ENCODE data around the gene CEP85L.
A peak's percentile ranks its signal among the peaks of the same experiment; 100 is the strongest.
"Not testable (repeated sequence)": the region's sequence is repeated elsewhere in the genome, so short reads cannot be mapped to it uniquely, and the experiment has no call there.

The CEP85L gene

DNA sequence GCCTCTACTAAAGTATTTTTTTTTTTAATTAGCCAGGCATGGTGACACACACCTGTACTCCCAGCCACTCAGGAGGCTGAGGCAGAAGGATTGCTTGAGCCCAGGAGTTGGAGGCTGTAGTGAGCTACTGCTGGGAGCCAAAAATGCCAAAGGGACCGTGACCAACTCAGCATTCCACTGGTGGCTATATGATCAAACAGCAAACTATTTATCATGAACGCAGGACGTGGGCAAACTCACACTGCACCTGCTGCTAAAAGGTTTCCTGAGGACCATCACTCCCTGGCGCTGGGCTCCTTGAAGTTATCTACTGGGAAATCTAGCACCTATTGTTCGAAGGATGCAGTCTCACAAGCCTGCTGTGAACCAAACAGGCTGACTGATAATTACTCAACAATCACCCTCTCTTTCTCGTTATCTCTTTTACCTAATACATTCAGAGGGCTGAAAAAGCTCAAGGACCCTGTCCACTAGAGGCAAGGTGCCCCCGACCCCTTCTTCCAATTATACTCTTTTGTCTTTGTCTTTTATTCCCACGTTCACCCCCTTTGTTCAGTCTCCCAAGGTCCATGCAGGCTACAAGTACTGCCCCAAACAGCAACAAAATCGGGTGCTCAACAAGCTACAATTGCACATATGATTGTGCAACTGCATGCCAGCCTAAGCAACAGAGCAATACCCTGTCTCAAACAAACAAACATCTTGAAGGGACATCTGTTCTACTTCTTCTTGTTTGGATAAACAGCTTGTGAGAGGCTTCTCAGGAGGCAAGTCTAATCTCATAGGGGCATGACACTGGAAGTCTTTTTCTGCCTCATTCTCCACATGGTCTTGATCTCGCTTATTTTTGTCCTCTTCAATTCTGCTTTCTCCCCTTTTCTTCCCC is 151.0 kb downstream of the CEP85L start:
- no peak for DNase-seq (ENCODE audit: low read depth in 2 of 2)

GRCh38 chr6:118495485-118496280 is 155.7 kb downstream of the CEP85L start:
- peak; percentile 21 to 23 for DNase-seq (ENCODE audit: low read depth in 2 of 2)

GRCh38 chr6:118494091-118494490 is 157.3 kb downstream of the CEP85L start:
- peak; percentile 30 to 41 for DNase-seq (ENCODE audit: low read depth in 2 of 2)

- DNase-seq (ENCODE audit: low read depth in 2 of 2), result no peak
Measured at GRCh38 chr6:118489990-118490389, 161.4 kb downstream of the CEP85L start.

- DNase-seq (ENCODE audit: low read depth in 2 of 2), result no peak
Measured at GRCh38 chr6:118488631-118489030, 162.8 kb downstream of the CEP85L start.

- no peak for DNase-seq (ENCODE audit: low read depth in 2 of 2)
Measured at GRCh38 chr6:118485601-118486550, 165.5 kb downstream of the CEP85L start.

DNA sequence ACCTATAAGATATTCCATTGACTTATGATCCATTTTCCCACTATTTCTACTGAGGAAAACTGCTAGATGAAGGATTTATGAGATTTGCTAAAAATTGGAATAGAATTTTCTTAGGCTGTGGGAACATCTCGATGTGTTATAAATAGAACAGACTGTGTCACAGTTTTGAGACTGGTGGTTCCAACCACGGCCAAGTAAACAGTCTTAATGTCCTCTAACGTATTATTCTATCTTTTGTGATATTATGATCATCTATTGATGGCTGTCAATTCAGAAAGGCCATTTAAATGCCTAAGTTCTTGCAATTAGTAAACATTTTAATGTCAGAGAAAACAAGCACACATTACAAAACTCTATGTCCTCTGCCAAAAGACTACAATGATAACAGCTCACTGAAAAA is 174.8 kb downstream of the CEP85L start:
- no peak for DNase-seq (ENCODE audit: low read depth in 2 of 2)

DNA sequence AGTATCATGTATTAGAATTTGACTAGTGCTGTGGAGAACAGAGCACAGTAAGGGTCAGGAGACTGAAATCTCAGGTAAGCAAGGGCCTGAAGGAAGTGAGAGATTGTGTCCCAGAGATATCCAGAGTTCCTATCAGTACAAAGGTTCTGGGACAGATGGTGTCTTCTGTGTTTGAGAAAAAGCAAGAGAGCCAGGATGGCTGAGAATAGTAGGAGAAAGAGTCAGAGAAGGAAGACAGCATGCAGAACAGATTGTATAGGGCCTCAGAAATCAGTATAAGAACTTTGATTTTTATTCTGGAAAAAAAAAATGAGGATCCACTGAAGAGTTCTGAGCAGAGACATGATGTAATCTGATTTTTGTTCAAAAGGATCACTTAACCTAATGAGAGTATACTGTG is 178.1 kb downstream of the CEP85L start:
- DNase-seq (ENCODE audit: low read depth in 2 of 2), result no peak

DNA sequence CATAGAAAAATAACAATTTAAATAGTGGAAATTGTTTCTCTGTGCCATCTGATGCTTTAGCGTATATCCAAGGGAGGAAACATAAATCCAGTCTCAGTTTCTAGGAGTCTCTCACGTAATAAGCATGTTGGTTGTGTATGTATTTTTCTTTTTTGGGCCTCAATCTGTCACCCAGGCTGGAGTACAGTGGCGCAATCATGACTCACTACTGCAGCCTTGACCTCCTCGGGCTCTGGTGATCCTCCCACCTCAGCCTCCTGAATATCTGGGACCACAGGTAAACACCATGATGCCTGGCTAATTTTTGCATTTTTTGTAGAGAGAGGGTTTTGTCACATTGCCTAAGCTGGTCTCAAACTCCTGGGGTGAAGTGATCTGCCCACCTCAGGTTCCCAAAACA is 181.9 kb downstream of the CEP85L start:
- DNase-seq (ENCODE audit: low read depth in 2 of 2), result no peak

DNA sequence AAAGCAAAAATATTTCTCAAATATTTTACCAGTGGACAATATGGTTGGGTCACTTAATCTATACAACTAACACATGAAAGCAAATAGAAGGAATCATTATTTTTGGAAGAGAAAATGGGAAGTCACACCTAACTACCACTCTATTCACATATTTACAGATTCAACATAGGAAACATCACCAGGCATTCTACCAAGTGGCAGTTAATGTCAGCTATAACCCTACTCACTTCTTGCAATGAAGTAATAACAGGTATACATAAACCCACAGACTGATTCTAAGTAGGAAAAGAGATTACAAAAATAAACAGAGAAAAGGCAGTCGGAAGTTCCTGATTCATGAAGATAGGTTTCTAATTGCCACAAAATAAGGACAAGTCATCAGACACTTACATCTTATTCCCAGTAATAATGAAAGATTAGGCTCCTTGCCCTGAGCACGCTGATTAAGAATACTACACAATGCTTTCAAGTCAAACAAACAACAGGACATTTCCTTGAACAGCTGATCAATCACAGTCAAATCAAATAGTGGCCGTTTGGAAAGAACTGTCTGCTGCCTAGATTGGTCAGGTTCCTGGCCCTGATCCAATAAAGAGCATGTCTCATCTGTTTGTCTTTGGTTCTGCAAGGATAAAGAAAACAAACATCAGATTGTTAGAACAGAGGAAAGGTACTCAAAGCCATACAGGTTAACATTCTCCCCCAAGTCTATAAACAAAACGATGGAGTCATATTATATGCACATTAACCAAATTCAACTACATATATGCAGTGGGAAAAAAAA is 182.5 kb downstream of the CEP85L start:
- DNase-seq (ENCODE audit: low read depth in 2 of 2), result no peak

GRCh38 chr6:118467181-118467580 is 184.2 kb downstream of the CEP85L start:
- DNase-seq (ENCODE audit: low read depth in 2 of 2), result no peak

DNA sequence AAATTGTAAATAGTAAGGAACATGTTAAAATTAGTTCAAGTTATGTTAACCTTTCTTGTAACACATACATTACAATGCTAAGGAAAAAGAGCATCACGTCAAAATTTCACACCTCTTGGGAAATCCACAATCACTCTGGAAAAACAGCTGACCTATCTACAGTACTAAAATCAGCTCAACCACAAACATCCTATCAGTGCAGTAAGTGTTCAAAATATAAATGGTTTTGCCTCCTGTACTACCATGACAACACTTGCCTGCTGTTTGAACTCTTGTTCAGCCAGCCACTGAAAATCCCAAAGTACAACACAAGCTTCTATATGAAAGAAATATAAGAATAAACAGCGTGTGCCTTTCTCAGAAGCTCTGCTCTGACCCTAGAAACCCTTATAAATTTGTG is 186.8 kb downstream of the CEP85L start:
- no peak for DNase-seq (ENCODE audit: low read depth in 2 of 2)

GRCh38 chr6:118460958-118461470 is 190.4 kb downstream of the CEP85L start:
- DNase-seq (ENCODE audit: low read depth in 2 of 2), result no peak

- DNase-seq (ENCODE audit: low read depth in 2 of 2), result no peak
Measured at GRCh38 chr6:118456982-118457381, 194.4 kb downstream of the CEP85L start.

DNA sequence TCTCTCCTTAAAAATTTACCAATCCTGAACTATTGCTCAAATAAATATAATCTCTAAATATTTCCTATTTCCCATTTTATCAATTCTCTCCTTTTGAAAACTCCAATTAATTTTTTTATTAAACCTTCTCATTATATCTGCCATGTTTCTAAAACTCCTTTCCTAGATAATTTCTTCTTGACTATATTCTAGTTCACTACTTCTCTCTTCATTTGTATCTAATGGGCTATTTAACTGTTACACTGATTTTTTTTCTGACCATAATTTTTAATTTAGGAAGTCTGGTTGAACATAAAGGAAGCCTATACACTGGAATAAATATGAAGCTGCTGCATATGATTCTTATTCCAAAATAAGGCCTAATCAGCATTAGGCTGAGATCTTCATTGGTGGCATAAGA is 199.6 kb downstream of the CEP85L start:
- no peak for DNase-seq (ENCODE audit: low read depth in 2 of 2)

- DNase-seq (ENCODE audit: low read depth in 2 of 2), result no peak
Measured at GRCh38 chr6:118444796-118445195, 206.6 kb downstream of the CEP85L start.

- no peak for DNase-seq (ENCODE audit: low read depth in 2 of 2)
Measured at GRCh38 chr6:118436482-118436881, 214.9 kb downstream of the CEP85L start.

GRCh38 chr6:118434147-118434546 is 217.2 kb downstream of the CEP85L start:
- DNase-seq (ENCODE audit: low read depth in 2 of 2), result not testable (repeated sequence)

GRCh38 chr6:118421312-118421711 is 230.1 kb downstream of the CEP85L start:
- DNase-seq (ENCODE audit: low read depth in 2 of 2), result not testable (repeated sequence)
